Mammary epithelial cell (primary cell): ENCODE results near the gene CFAP221.

ENCODE experiments used
- CTCF ChIP-seq, 2 donors: IDR thresholded peaks in 1 of 2; conservative IDR thresholded peaks in 1 of 2; 2 replicates each; pipeline ENCODE4 v1.5.1; 2011 to 2012; ENCODE audit warnings: inconsistent platforms in 2 of 2, low read length in 2 of 2, mild to moderate bottlenecking in 2 of 2, control low read depth in 1 of 2, low read depth in 1 of 2; ENCODE audit not compliant: insufficient read depth in 1 of 2; ENCODE audit errors: extremely low read depth in 1 of 2
- EZH2 ChIP-seq: IDR thresholded peaks from 2 replicates; pipeline ENCODE4 v1.6.1; 2012; ENCODE audit warnings: low read length, inconsistent platforms, borderline replicate concordance

GRCh38 chr2:119660343-119660658, 116.1 kb downstream of the CFAP221 start:
- TF ChIP-seq CTCF (conservative IDR thresholded peaks at IDR 0.05 in 1 of 2, IDR thresholded peaks at IDR 0.05 in 1 of 2; ENCODE audit: extremely low read depth in 1 of 2, insufficient read depth in 1 of 2, low read depth in 1 of 2, low read length in 2 of 2): no peak
- no peak for TF ChIP-seq EZH2
